Measurements from ENCODE around the gene USP54. TPM values are rescaled to one million over a fixed set of nuclear protein-coding genes. Genes with fewer than 3 reads are reported as not detected.

USP54 gene
- total and polyA plus RNA-seq, 2 experiments from 2014 or later: 15.1 to 27.4 TPM

GRCh38 chr10:73486601-73487000 is 104.5 kb downstream of the USP54 start:
- Histone ChIP-seq H2AFZ (no peak overlapping the region), H3K4me3 (no peak overlapping the region), H3K27me3 (ENCODE audit: insufficient read depth) (no peaks in the 10 kb centered on the region), H4K20me1 (replicated peaks; ENCODE audit: insufficient read depth) (0 out of 2 replicates have a peak, but pooled peaks cover 3% of the 10 kb centered on the region), H3K4me2 (no peak overlapping the region), H3K27ac (ENCODE audit: low read depth) (no peak overlapping the region), H3K9me2 (ENCODE audit: insufficient read depth) (no peaks in the 10 kb centered on the region), H3K36me3 (ENCODE audit: insufficient read depth) (no peaks in the 10 kb centered on the region), H3K4me1 (ENCODE audit: insufficient read depth) (no peaks in the 10 kb centered on the region), H3F3A (replicated peaks; ENCODE audit: low read depth) (no peaks in the 10 kb centered on the region), H3K79me2 (replicated peaks; ENCODE audit: insufficient read depth) (peaks cover 79% of the 10 kb centered on the region)
- no peaks in the 10 kb centered on the region for H3K4me1 Mint-ChIP-seq
- no peak for ATAC-seq
- H3K9me3 Mint-ChIP-seq: no peaks in the 10 kb centered on the region; the same call in 2 of the 3 replicates
- TF ChIP-seq EZH2phosphoT487 (IDR thresholded peaks at IDR 0.05; ENCODE audit: unreplicated experiment): no peak
- no peak for TF ChIP-seq ZNF114 (CRISPR knock-in tag; IDR thresholded peaks at IDR 0.05)
- no peak for TF ChIP-seq ETS1 (IDR thresholded peaks at IDR 0.05)
- no peak for TF ChIP-seq REST (IDR thresholded peaks at IDR 0.05; ENCODE audit: unreplicated experiment)
- no peak for TF ChIP-seq STAT1 (IDR thresholded peaks at IDR 0.05; ENCODE audit: unreplicated experiment)
- no peak for TF ChIP-seq CREB1 (CRISPR knock-in tag; IDR thresholded peaks at IDR 0.05; ENCODE audit: low read depth)
- TF ChIP-seq POLR2AphosphoS5 (IDR thresholded peaks at IDR 0.05; ENCODE audit: low read depth): no peak
- TF ChIP-seq NANOG (IDR thresholded peaks at IDR 0.05; ENCODE audit: borderline replicate concordance): no peak
- no peak for TF ChIP-seq ZNF331 (CRISPR knock-in tag; IDR thresholded peaks at IDR 0.05; ENCODE audit: low read depth)
- no peak for TF ChIP-seq JUNB (IDR thresholded peaks at IDR 0.05; ENCODE audit: unreplicated experiment)
- TF ChIP-seq EZH2 (IDR thresholded peaks at IDR 0.05; ENCODE audit: low read depth, unreplicated experiment): no peak
- no peak for TF ChIP-seq ZNF462 (CRISPR knock-in tag; IDR thresholded peaks at IDR 0.05)
- no peak for TF ChIP-seq CTCF (conservative IDR thresholded peaks at IDR 0.05; ENCODE audit: low read depth in 2 of 2)
- no peak overlapping the region for H3K4me3 Mint-ChIP-seq
- no peak overlapping the region for H3K27ac Mint-ChIP-seq
- peaks cover 7% of the 10 kb centered on the region for H3K36me3 Mint-ChIP-seq (ENCODE audit: low read depth)
- DNase-seq (ENCODE audit: low spot score): no peak
- peaks cover 1% of the 10 kb centered on the region for H3K27me3 Mint-ChIP-seq (ENCODE audit: insufficient read depth, low read depth, poor library complexity)

Data from GM23338 (cell line).